OCI-M2 (cell line): Measurements from ENCODE around the gene LIPN.

Experiments used
- DNase-seq: peaks from one replicate; lab custom pipeline; 2025; ENCODE audit not compliant: unreplicated experiment; lab: John Stamatoyannopoulos, UW

LIPN gene

DNA sequence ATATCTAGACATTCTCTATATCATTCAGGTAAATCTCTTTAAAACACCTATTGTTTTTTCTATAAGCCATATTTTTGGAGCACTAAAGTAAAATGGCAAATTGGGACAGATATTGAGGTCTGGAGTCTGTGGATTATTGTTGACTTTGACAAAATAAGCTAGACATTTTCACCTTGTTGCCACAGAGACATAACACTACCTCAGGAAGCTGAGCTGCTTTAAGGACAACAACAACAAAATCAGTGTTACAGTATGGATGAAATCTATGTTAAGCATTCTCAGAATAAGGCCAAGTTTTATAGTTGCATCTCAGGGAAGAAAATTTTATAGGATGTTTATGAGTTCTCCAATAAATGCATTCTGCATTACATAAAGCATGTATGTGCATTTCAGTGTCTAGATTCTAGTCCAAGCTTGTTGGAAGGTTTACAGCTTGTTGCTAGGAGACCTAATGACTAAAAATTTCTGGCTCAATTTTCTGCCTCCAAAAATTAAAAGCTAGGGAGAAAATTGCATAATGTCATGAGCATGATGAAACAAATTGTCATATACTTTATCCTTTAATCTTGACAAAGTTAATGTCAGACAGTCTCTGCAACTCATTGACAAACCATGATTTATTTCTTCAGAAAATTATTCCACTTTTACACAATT, 61.1 kb downstream of the LIPN start:
- DNase-seq = no peak

DNA sequence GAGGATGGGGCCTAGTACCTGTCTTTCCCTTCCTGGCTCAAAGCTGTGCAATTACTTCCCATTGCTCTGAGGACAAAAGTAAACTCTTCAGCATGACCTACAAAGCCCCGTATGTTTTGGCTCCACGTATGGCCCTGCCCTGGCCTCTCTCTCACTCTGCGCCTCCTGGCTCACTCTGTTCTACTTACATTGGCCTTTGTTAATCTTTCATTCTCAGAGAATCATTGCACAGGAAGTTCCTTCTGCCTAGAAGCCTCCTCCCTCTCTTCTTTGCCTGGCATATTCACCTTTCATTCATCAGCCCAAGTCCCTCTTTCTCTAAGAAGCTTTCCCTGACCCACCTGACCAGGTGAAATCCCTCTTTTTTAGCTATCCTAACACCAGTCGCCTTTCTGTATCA, 66.6 kb downstream of the LIPN start:
- no peak for DNase-seq

DNA sequence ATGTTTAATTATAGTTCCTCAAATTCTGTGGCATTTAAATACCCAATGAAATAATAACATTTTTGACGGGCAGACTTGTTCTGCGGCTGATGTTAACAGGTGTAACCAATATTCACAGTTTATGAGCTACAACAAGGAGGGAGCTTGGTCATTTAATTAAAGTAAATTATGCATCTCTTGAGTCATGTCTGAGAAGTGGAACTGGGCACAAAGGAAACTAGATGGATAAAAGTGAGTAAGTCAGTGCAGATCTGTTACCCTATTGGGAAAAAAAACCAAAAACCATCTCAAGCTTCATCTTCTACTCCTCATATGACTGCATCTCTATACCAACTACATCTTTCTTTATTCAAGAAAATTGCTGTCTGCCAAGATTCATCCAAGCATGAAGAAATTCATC, 67.9 kb downstream of the LIPN start:
- DNase-seq = no peak

DNA sequence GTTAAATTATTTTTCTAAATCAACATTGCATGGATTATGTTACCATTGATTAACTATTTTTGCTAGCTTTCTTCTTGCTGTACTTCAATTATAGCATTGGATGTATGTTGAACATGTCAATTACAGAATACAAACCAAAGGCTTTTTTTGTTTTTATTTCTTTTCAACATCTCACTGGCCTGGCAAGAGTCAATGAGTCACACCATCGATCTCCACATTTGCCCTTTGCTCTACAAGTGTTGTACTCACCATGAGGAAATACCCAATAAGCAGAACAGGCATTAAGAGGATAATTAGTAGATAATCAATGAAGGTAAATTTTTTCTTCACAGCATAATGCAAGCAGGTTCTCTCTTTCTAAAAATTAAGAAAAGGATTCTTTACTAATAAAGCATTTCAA, 68.5 kb downstream of the LIPN start:
- no peak for DNase-seq
